H1 (cell line): ENCODE measurements around the gene KIF4A. TPM values are rescaled to one million over a fixed set of nuclear protein-coding genes. Genes with fewer than 3 reads are reported as not detected.

Source experiments
- CTCF ChIA-PET: fragments of 300-600 bp; sonication (Branson Sonifier 250); formaldehyde crosslinking; loops from one replicate; lab custom pipeline; 2021; ENCODE audit not compliant: partially characterized antibody; lab: Charles Lee
- POLR2A ChIA-PET: fragments of 300-600 bp; sonication (Branson Sonifier 250); formaldehyde crosslinking; loops from one replicate; lab custom pipeline; 2021; ENCODE audit warnings: inconsistent platforms; ENCODE audit not compliant: partially characterized antibody; lab: Charles Lee
- DNase-seq, 2 experiments: peaks; one replicate each; pipeline versions ENCODE4 v3.0.0 to v3.0.0-alpha.2; 2010 to 2022; ENCODE audit warnings: low spot score in 2 of 2, low read depth in 1 of 2, mixed read lengths in 1 of 2
- FAIRE-seq: peaks from 2 replicates; lab custom pipeline; 2011; peaks lifted over from hg19 to GRCh38; lab: Jason Lieb, UNC
- H2AFZ ChIP-seq: 2 replicates; pipeline ENCODE4 v1.8.1; 2012; ENCODE audit warnings: low read length, inconsistent platforms
- H2AK5ac ChIP-seq: 2 replicates; pipeline ENCODE4 v1.6.1; 2013; ENCODE audit warnings: low read depth, low read length
- H2BK120ac ChIP-seq: replicated peaks from 2 replicates; pipeline ENCODE3; 2013; ENCODE audit warnings: low read depth, low read length, inconsistent platforms
- H2BK12ac ChIP-seq: 2 replicates; pipeline ENCODE4 v1.6.1; 2013; ENCODE audit warnings: low read depth, low read length
- H2BK15ac ChIP-seq: 2 replicates; pipeline ENCODE4 v1.6.1; 2013; ENCODE audit warnings: low read length
- H2BK20ac ChIP-seq: 2 replicates; pipeline ENCODE4 v1.6.1; 2013; ENCODE audit warnings: low read length
- H2BK5ac ChIP-seq: 2 replicates; pipeline ENCODE4 v1.6.1; 2013; ENCODE audit warnings: low read depth, low read length
- H3K14ac ChIP-seq: 2 replicates; pipeline ENCODE4 v1.6.1; 2013; ENCODE audit warnings: inconsistent platforms; ENCODE audit not compliant: insufficient read length
- H3K18ac ChIP-seq: 2 replicates; pipeline ENCODE4 v1.6.1; 2013; ENCODE audit warnings: low read length; ENCODE audit errors: extremely low read depth
- H3K23ac ChIP-seq: 2 replicates; pipeline ENCODE4 v1.6.1; 2013; ENCODE audit warnings: inconsistent platforms; ENCODE audit not compliant: insufficient read length
- H3K23me2 ChIP-seq: 2 replicates; pipeline ENCODE4 v1.6.1; 2013; ENCODE audit warnings: low read depth, low read length
- H3K27ac ChIP-seq: 2 replicates; pipeline ENCODE4 v1.6.1; 2011; ENCODE audit warnings: low read depth, low read length, inconsistent platforms
- H3K27me3 ChIP-seq, 4 experiments: replicated peaks in 1 of 4; 1 replicate in 1 of 4; 2 replicates in 3 of 4; pipeline versions ENCODE4 v1.6.1 to v1.8.1; 2011 to 2013; ENCODE audit warnings: low read length in 3 of 4, mild to moderate bottlenecking in 3 of 4, inconsistent platforms in 2 of 4, mixed read lengths in 2 of 4, moderate library complexity in 1 of 4; ENCODE audit not compliant: control insufficient read depth in 3 of 4, insufficient read depth in 3 of 4; ENCODE audit errors: extremely low read depth in 1 of 4
- H3K36me3 ChIP-seq, 4 experiments: 2 replicates each; pipeline versions ENCODE4 v1.6.1 to v1.8.1; 2011 to 2013; ENCODE audit warnings: mild to moderate bottlenecking in 4 of 4, low read length in 3 of 4, moderate library complexity in 2 of 4, control low read depth in 1 of 4, inconsistent platforms in 1 of 4; ENCODE audit not compliant: insufficient read depth in 4 of 4, control insufficient read depth in 2 of 4
- H3K4ac ChIP-seq: replicated peaks from 2 replicates; pipeline ENCODE3; 2013; ENCODE audit warnings: low read length, low read depth, mixed read lengths, inconsistent platforms; ENCODE audit not compliant: insufficient read length
- H3K4me1 ChIP-seq, 4 experiments: replicated peaks in 1 of 4; 1 replicate in 1 of 4; 2 replicates in 3 of 4; pipeline versions ENCODE4 v1.6.1 to v1.8.1; 2011 to 2013; ENCODE audit warnings: low read length in 3 of 4, inconsistent platforms in 2 of 4, mixed read lengths in 1 of 4; ENCODE audit not compliant: insufficient read depth in 4 of 4, control insufficient read depth in 3 of 4
- H3K4me2 ChIP-seq, 2 experiments: 2 replicates each; pipeline versions ENCODE4 v1.6.1 to v1.8.1; 2011 to 2013; ENCODE audit warnings: low read depth in 2 of 2, low read length in 2 of 2, control low read depth in 1 of 2, inconsistent platforms in 1 of 2, mild to moderate bottlenecking in 1 of 2; ENCODE audit not compliant: insufficient read depth in 1 of 2
- H3K4me3 ChIP-seq, 4 experiments: fragments of 200-600, 300-600 bp in 1 of 4; sonication (generic), shearing (Covaris generic), sonication (Bioruptor Twin) in 1 of 4; 2 replicates each; pipeline versions ENCODE4 v1.5.1 to v1.8.1; 2011 to 2016; ENCODE audit warnings: low read length in 4 of 4, low read depth in 3 of 4, control low read depth in 2 of 4, inconsistent platforms in 2 of 4, mild to moderate bottlenecking in 2 of 4, mixed read lengths in 1 of 4, moderate library complexity in 1 of 4; ENCODE audit not compliant: insufficient read depth in 2 of 4; ENCODE audit errors: extremely low read depth in 1 of 4
- H3K56ac ChIP-seq: replicated peaks from 2 replicates; pipeline ENCODE3; 2013; ENCODE audit warnings: low read depth, mild to moderate bottlenecking, mixed read lengths, low read length, inconsistent platforms; ENCODE audit not compliant: insufficient read length
- H3K79me1 ChIP-seq: 2 replicates; pipeline ENCODE4 v1.6.1; 2013; ENCODE audit warnings: low read depth, low read length, control low read depth
- H3K79me2 ChIP-seq, 2 experiments: 2 replicates each; pipeline versions ENCODE4 v1.6.1 to v1.8.1; 2012 to 2013; ENCODE audit warnings: low read length in 2 of 2, mild to moderate bottlenecking in 2 of 2, inconsistent platforms in 1 of 2; ENCODE audit not compliant: insufficient read depth in 2 of 2, control insufficient read depth in 1 of 2
- H3K9ac ChIP-seq, 4 experiments: replicated peaks in 1 of 4; 1 replicate in 1 of 4; 2 replicates in 3 of 4; pipeline versions ENCODE4 v1.6.1 to v1.8.1; 2011 to 2013; ENCODE audit warnings: low read depth in 3 of 4, low read length in 3 of 4, control low read depth in 2 of 4, mild to moderate bottlenecking in 2 of 4, moderate library complexity in 2 of 4, inconsistent platforms in 1 of 4; ENCODE audit errors: extremely low read depth in 1 of 4
- H3K9me3 ChIP-seq, 2 experiments: 2 replicates each; pipeline versions ENCODE4 v1.6.1 to v1.8.1; 2012 to 2013; ENCODE audit warnings: mild to moderate bottlenecking in 2 of 2, moderate library complexity in 2 of 2, control low read depth in 1 of 2, inconsistent platforms in 1 of 2, low read depth in 1 of 2, low read length in 1 of 2, mixed read lengths in 1 of 2; ENCODE audit not compliant: insufficient read depth in 2 of 2
- H4K20me1 ChIP-seq, 2 experiments: replicated peaks in 1 of 2; 2 replicates each; pipeline versions ENCODE3 to v1.8.1; 2011 to 2013; ENCODE audit warnings: inconsistent platforms in 2 of 2, low read length in 2 of 2, mild to moderate bottlenecking in 1 of 2; ENCODE audit not compliant: insufficient read depth in 2 of 2, control insufficient read depth in 1 of 2
- H4K5ac ChIP-seq: 2 replicates; pipeline ENCODE4 v1.6.1; 2013; ENCODE audit warnings: low read length, low read depth, mixed read lengths, inconsistent platforms; ENCODE audit not compliant: insufficient read length
- H4K8ac ChIP-seq: 2 replicates; pipeline ENCODE4 v1.8.0; 2013; ENCODE audit warnings: mild to moderate bottlenecking, moderate library complexity, low read length, inconsistent platforms; ENCODE audit not compliant: insufficient read depth; ENCODE audit errors: extremely low read depth
- H4K91ac ChIP-seq: replicated peaks from 2 replicates; pipeline ENCODE3; 2013; ENCODE audit warnings: low read length, mixed read lengths, inconsistent platforms; ENCODE audit not compliant: insufficient read length
- CBX8 ChIP-seq: fragments of 300-800, 300-1000 bp; sonication (generic); IDR thresholded peaks from 2 replicates; pipeline ENCODE4 v1.7.1; 2016; ENCODE audit warnings: low read depth, low read length, borderline replicate concordance
- CHD1 ChIP-seq: IDR thresholded peaks from 2 replicates; pipeline ENCODE4 v1.6.1; 2012; ENCODE audit warnings: low read depth, low read length, improper control_type of control experiment
- GABPA ChIP-seq: IDR thresholded peaks from 2 replicates; pipeline ENCODE4 v1.6.1; 2011; ENCODE audit warnings: mild to moderate bottlenecking, low read length, moderate library complexity, borderline replicate concordance; ENCODE audit not compliant: insufficient read depth
- GTF2F1 ChIP-seq: IDR thresholded peaks from 2 replicates; pipeline ENCODE4 v1.6.1; 2012; ENCODE audit warnings: low read depth, low read length, improper control_type of control experiment, borderline replicate concordance
- KDM1A ChIP-seq: fragments of 200-600, 300-600 bp; sonication (generic); IDR thresholded peaks from 2 replicates; pipeline ENCODE4 v1.7.1; 2016; ENCODE audit warnings: mild to moderate bottlenecking, low read length, borderline replicate concordance
- SAP30 ChIP-seq: fragments of 300-600 bp; sonication (generic); IDR thresholded peaks from 2 replicates; pipeline ENCODE4 v1.7.1; 2012; ENCODE audit warnings: low read length, moderate library complexity, mild to moderate bottlenecking, inconsistent platforms; ENCODE audit not compliant: insufficient read depth, insufficient replicate concordance
- SIX5 ChIP-seq: IDR thresholded peaks from 2 replicates; pipeline ENCODE4 v1.6.1; 2011; ENCODE audit warnings: mild to moderate bottlenecking, low read depth, low read length
- TBP ChIP-seq: IDR thresholded peaks from 2 replicates; pipeline ENCODE4 v1.6.1; 2011; ENCODE audit warnings: low read depth, low read length, improper control_type of control experiment
- TCF12 ChIP-seq: IDR thresholded peaks from 2 replicates; pipeline ENCODE4 v1.6.1; 2011; ENCODE audit warnings: low read depth, mild to moderate bottlenecking, low read length
- USF2 ChIP-seq: IDR thresholded peaks from 2 replicates; pipeline ENCODE4 v1.6.1; 2011; ENCODE audit warnings: low read length, improper control_type of control experiment
- YY1 ChIP-seq: IDR thresholded peaks from 2 replicates; pipeline ENCODE4 v1.6.1; 2011; ENCODE audit warnings: low read depth, mild to moderate bottlenecking, low read length
- WGBS, 2 experiments: shearing (Covaris generic) in 1 of 2; methylation state at CpG; one replicate each; pipeline versions ENCODE4 v1.1.6 to v1.1.7; 2013 to 2015; ENCODE audit warnings: low lambda C conversion rate in 2 of 2, mixed read lengths in 2 of 2, inconsistent platforms in 1 of 2, low coverage in 1 of 2, missing lambda C conversion rate in 1 of 2; ENCODE audit not compliant: insufficient replicate concordance in 2 of 2, insufficient coverage in 1 of 2, insufficient read length in 1 of 2; ENCODE audit errors: extremely low coverage in 1 of 2, missing lambda C conversion rate in 1 of 2; 5-methylcytosine and 5-hydroxymethylcytosine counted together
- polyA plus RNA-seq, 7 experiments: library from polyadenylated mRNA; depleted of rRNA in 3 of 7; stranded (reverse) in 5 of 7; unstranded in 2 of 7; fragments of >200 nt in 5 of 7; fragments of 200-250 nt in 2 of 7; gene quantifications; 1 replicate in 5 of 7; 2 replicates in 1 of 7; 4 replicates in 1 of 7; pipeline versions ENCODE4 v1.2.1 to v1.2.3, GENCODE V29; 2011 to 2013; ENCODE audit warnings: missing spikeins in 2 of 7, mixed read lengths in 2 of 7
- total RNA-seq: library from RNA; stranded (reverse); fragmentation: NEBNext Ultra II Directional; extraction: Animal tissue kit (Norgen Biotek cat#: 25700); gene quantifications from 2 replicates; pipeline ENCODE4 v1.2.1, GENCODE V29; 2021

KIF4A gene
- total and polyA plus RNA-seq, 2 of the 8 experiments (the other 6 are each of a cell fraction or from before 2014, with no cell fraction given), result 10.9 to 35.7 TPM

- Histone ChIP-seq H3K27ac (no peak overlapping the region), H3K9me3 (no peaks in the 10 kb centered on the region), H3K79me2 (no peaks in the 10 kb centered on the region), H2BK5ac (no peak overlapping the region), H3K4me2 (no peak overlapping the region), H4K5ac (no peak overlapping the region), H3K36me3 (peaks cover 0 to 7% (median 0%) of the 10 kb centered on the region in 4 experiments; a peak in 4 of 8 replicates), H3K9ac (no peak overlapping the region), H3K4me3 (no peak overlapping the region), H3K56ac (no peak overlapping the region), H3K4me1 (no peaks in the 10 kb centered on the region), H3K18ac (no peak overlapping the region), H2BK15ac (no peak overlapping the region), H2BK12ac (no peak overlapping the region), H2AK5ac (no peak overlapping the region), H3K27me3 (no peaks in the 10 kb centered on the region), H3K23ac (no peak overlapping the region), H3K79me1 (no peaks in the 10 kb centered on the region), H3K4ac (no peak overlapping the region), H2BK20ac (no peak overlapping the region), H2BK120ac (no peak overlapping the region), H3K14ac (no peak overlapping the region), H4K91ac (no peak overlapping the region), H2AFZ (no peak overlapping the region), H4K8ac (no peak overlapping the region), H3K23me2 (no peaks in the 10 kb centered on the region), H4K20me1 (no peaks in the 10 kb centered on the region)
- no peak for DNase-seq
- FAIRE-seq, result no peak
- WGBS, 2 experiments, result 100% methylated on average over 1 of the region's 1 CpG; no CpG with 5 or more reads in 1 of the 2 experiments
- ChIA-PET CTCF (no interaction called here), POLR2A (no interaction called here)
- TF ChIP-seq TBP, result no peak
- no peak for TF ChIP-seq SAP30
- TF ChIP-seq CHD1, result no peak
- no peak for TF ChIP-seq TCF12
- no peak for TF ChIP-seq GABPA
- no peak for TF ChIP-seq KDM1A
- no peak for TF ChIP-seq CBX8
- TF ChIP-seq USF2, result no peak
- TF ChIP-seq SIX5, result no peak
- no peak for TF ChIP-seq YY1
- TF ChIP-seq GTF2F1, result no peak
These were observed 41.3 kb downstream of the KIF4A start for GRCh38 chrX:70331161-70331560.
